Liver (tissue), 9 donors: ENCODE results near the gene KATNB1. TPM values are rescaled to one million over a fixed set of nuclear protein-coding genes. Genes with fewer than 3 reads are reported as not detected.

Experiments used
- DNase-seq: peaks from one replicate; pipeline ENCODE4 v3.0.0-alpha.2; 2017; ENCODE audit warnings: low spot score
- H3K27ac ChIP-seq, 2 donors: one replicate each; pipeline ENCODE4 v1.7.0; 2013; ENCODE audit warnings: inconsistent platforms in 2 of 2, low read length in 2 of 2, control low read depth in 1 of 2, low read depth in 1 of 2, mild to moderate bottlenecking in 1 of 2
- H3K27me3 ChIP-seq, 4 donors: one replicate each; pipeline versions ENCODE4 v1.6.1 to v1.7.0; 2013; ENCODE audit warnings: low read length in 3 of 4, inconsistent platforms in 1 of 4, mild to moderate bottlenecking in 1 of 4, moderate library complexity in 1 of 4; ENCODE audit not compliant: control insufficient read depth in 4 of 4, insufficient read depth in 4 of 4
- H3K36me3 ChIP-seq, 4 donors: one replicate each; pipeline versions ENCODE4 v1.6.1 to v1.7.0; 2013; ENCODE audit warnings: low read length in 3 of 4, mild to moderate bottlenecking in 3 of 4, low read depth in 1 of 4, moderate library complexity in 1 of 4; ENCODE audit not compliant: control insufficient read depth in 4 of 4, insufficient read depth in 3 of 4
- H3K4me1 ChIP-seq, 4 donors: one replicate each; pipeline versions ENCODE4 v1.6.1 to v1.7.0; 2013; ENCODE audit warnings: low read length in 3 of 4, mild to moderate bottlenecking in 3 of 4, moderate library complexity in 1 of 4; ENCODE audit not compliant: control insufficient read depth in 4 of 4, insufficient read depth in 4 of 4
- H3K4me3 ChIP-seq, 3 donors: one replicate each; pipeline versions ENCODE4 v1.6.1 to v1.7.0; 2013; ENCODE audit warnings: low read length in 3 of 3, control low read depth in 1 of 3, low read depth in 1 of 3, mild to moderate bottlenecking in 1 of 3
- H3K9ac ChIP-seq, 2 donors: one replicate each; pipeline ENCODE4 v1.7.0; 2013; ENCODE audit warnings: low read length in 2 of 2, mild to moderate bottlenecking in 2 of 2, moderate library complexity in 2 of 2, control low read depth in 1 of 2, low read depth in 1 of 2
- H3K9me3 ChIP-seq, 4 donors: one replicate each; pipeline versions ENCODE4 v1.6.1 to v1.7.0; 2013; ENCODE audit warnings: low read length in 3 of 4; ENCODE audit not compliant: control insufficient read depth in 4 of 4
- CTCF ChIP-seq: fragments of 150-350 bp; IDR thresholded peaks from 2 replicates; pipeline ENCODE4 v1.5.1; 2017; ENCODE audit warnings: improper control_type of control experiment, low read depth, low read length; ENCODE audit not compliant: missing input control
- EGR1 ChIP-seq, 2 donors: IDR thresholded peaks; 2 replicates each; pipeline ENCODE4 v1.6.1; 2016 to 2018; ENCODE audit warnings: antibody characterized with exemption in 2 of 2, low read depth in 2 of 2
- FOXA1 ChIP-seq: IDR thresholded peaks from 2 replicates; pipeline ENCODE4 v1.6.1; 2016; ENCODE audit warnings: antibody characterized with exemption
- FOXA2 ChIP-seq: IDR thresholded peaks from 2 replicates; pipeline ENCODE4 v1.6.1; 2016; ENCODE audit warnings: antibody characterized with exemption
- GABPA ChIP-seq, 2 donors: IDR thresholded peaks in 1 of 2; conservative IDR thresholded peaks in 1 of 2; 2 replicates each; pipeline ENCODE4 v1.6.1; 2016; ENCODE audit warnings: antibody characterized with exemption in 2 of 2, mild to moderate bottlenecking in 1 of 2, moderate library complexity in 1 of 2
- HNF4G ChIP-seq: IDR thresholded peaks from 2 replicates; pipeline ENCODE4 v1.6.1; 2016; ENCODE audit warnings: antibody characterized with exemption
- JUND ChIP-seq, 2 donors: IDR thresholded peaks; 2 replicates each; pipeline ENCODE4 v1.6.1; 2016; ENCODE audit warnings: antibody characterized with exemption in 2 of 2
- NR2F2 ChIP-seq: IDR thresholded peaks from 2 replicates; pipeline ENCODE4 v1.6.1; 2016; ENCODE audit warnings: antibody characterized with exemption
- RAD21 ChIP-seq, 2 donors: IDR thresholded peaks; 2 replicates each; pipeline ENCODE4 v1.6.1; 2016; ENCODE audit warnings: antibody characterized with exemption in 2 of 2, mild to moderate bottlenecking in 2 of 2
- REST ChIP-seq: IDR thresholded peaks from 2 replicates; pipeline ENCODE4 v1.6.1; 2016; ENCODE audit warnings: antibody characterized with exemption, mild to moderate bottlenecking
- RXRA ChIP-seq, 2 donors: IDR thresholded peaks; 2 replicates each; pipeline ENCODE4 v1.6.1; 2017 to 2018; ENCODE audit warnings: antibody characterized with exemption in 2 of 2, mild to moderate bottlenecking in 1 of 2
- SP1 ChIP-seq: IDR thresholded peaks from 2 replicates; pipeline ENCODE4 v1.6.1; 2018; ENCODE audit warnings: antibody characterized with exemption, mild to moderate bottlenecking
- YY1 ChIP-seq: IDR thresholded peaks from 2 replicates; pipeline ENCODE4 v1.6.1; 2016; ENCODE audit warnings: antibody characterized with exemption, mild to moderate bottlenecking
- ZBTB33 ChIP-seq: IDR thresholded peaks from 2 replicates; pipeline ENCODE4 v1.6.1; 2016; ENCODE audit warnings: antibody characterized with exemption
- WGBS: extraction: QIAGEN DNeasy Blood & Tissue Kit; methylation state at CpG from one replicate; pipeline ENCODE4 v1.1.7; 2013; 5-methylcytosine and 5-hydroxymethylcytosine counted together
- polyA plus RNA-seq, 2 donors: library from polyadenylated mRNA; stranded (reverse) in 1 of 2; unstranded in 1 of 2; fragments of 200-250 nt in 1 of 2; fragments of >200 nt in 1 of 2; fragmentation: Nextera tagmentation in 1 of 2; extraction: Ambion mirVana in 1 of 2; gene quantifications; one replicate each; pipeline versions ENCODE4 v1.2.1 to v1.2.3, GENCODE V29; 2013 to 2015
- total RNA-seq, 2 donors: library from RNA; depleted of rRNA; stranded (reverse); fragments of >200 nt; gene quantifications; one replicate each; pipeline ENCODE4 v1.2.3, GENCODE V29; 2014
- TF ChIP-seq, protein P1 (sequence below): IDR thresholded peaks from 2 replicates; pipeline ENCODE4 v1.6.1; 2016; ENCODE audit warnings: antibody characterized with exemption
- TF ChIP-seq, protein P2 (sequence below): IDR thresholded peaks from 2 replicates; pipeline ENCODE4 v1.6.1; 2016; ENCODE audit warnings: antibody characterized with exemption
- donor health status: healthy.
- donor health status: healthy.
- donor health status: healthy.
- donor health status: healthy.
- donor health status: healthy.

KATNB1 gene
- total and polyA plus RNA-seq, 4 donors, result 4.5 to 16.4 (median 7.5) TPM

DNA sequence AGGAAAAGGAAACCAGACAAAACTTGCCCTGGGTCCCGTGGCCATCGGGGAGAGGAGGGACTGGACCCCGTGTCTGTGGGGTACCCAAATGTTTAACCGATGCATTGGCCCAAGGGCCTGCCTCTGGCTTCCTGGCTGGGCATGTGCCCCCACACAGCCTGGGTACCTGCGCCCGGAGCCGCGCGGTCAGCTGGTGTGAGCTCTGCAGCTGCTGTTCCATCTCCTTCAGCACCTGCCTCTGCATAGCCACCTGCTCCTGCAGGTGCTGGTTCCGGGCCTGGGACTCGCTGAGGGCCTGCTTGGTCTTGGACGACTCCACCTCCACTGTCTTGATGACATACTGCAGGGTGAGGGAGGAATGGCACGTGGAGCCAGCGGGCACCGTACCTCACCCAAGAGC lies 34.8 kb downstream of the KATNB1 start:
- Histone ChIP-seq H3K4me1 (no peaks in the 10 kb centered on the region), H3K36me3 (peaks cover 17 to 66% (median 36%) of the 10 kb centered on the region in 4 donors), H3K27me3 (no peaks in the 10 kb centered on the region), H3K4me3 (no peak overlapping the region), H3K9me3 (no peaks in the 10 kb centered on the region), H3K9ac (no peak overlapping the region), H3K27ac (no peak overlapping the region)
- DNase-seq, result no peak
- TF ChIP-seq HNF4G, result no peak
- TF ChIP-seq ZBTB33, result no peak
- TF ChIP-seq RAD21 (IDR thresholded peaks at IDR 0.05), result no peak
- TF ChIP-seq EGR1 (IDR thresholded peaks at IDR 0.05; ENCODE audit: low read depth in 2 of 2), result no peak
- no peak for TF ChIP-seq NR2F2
- no peak for TF ChIP-seq FOXA1
- no peak for TF ChIP-seq GABPA (IDR thresholded peaks at IDR 0.05 in 1 of 2, conservative IDR thresholded peaks at IDR 0.05 in 1 of 2)
- TF ChIP-seq, protein P1, sequence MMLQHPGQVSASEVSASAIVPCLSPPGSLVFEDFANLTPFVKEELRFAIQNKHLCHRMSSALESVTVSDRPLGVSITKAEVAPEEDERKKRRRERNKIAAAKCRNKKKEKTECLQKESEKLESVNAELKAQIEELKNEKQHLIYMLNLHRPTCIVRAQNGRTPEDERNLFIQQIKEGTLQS, result no peak
- TF ChIP-seq CTCF, result no peak
- TF ChIP-seq YY1, result no peak
- TF ChIP-seq, protein P2, sequence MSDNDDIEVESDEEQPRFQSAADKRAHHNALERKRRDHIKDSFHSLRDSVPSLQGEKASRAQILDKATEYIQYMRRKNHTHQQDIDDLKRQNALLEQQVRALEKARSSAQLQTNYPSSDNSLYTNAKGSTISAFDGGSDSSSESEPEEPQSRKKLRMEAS, result no peak
- no peak for TF ChIP-seq SP1
- TF ChIP-seq RXRA (IDR thresholded peaks at IDR 0.05), result no peak
- no peak for TF ChIP-seq REST
- TF ChIP-seq JUND (IDR thresholded peaks at IDR 0.05), result no peak
- TF ChIP-seq FOXA2, result no peak
- WGBS, result 96% methylated on average over 15 of the region's 15 CpGs
